GM18526 (cell line): ENCODE results near the gene NTNG1.

ENCODE experiments used
- POLR2A ChIP-seq: IDR thresholded peaks from 3 replicates; pipeline ENCODE4 v1.6.1; 2011; ENCODE audit not compliant: insufficient read length; ENCODE audit errors: extremely low read depth

The NTNG1 gene

GRCh38 chr1:107493111-107493716 is 352.4 kb downstream of the NTNG1 start:
- TF ChIP-seq POLR2A, result no peak

GRCh38 chr1:107494061-107494460 is 353.2 kb downstream of the NTNG1 start:
- TF ChIP-seq POLR2A, result no peak

GRCh38 chr1:107496002-107496401 is 355.2 kb downstream of the NTNG1 start:
- TF ChIP-seq POLR2A, result no peak

- TF ChIP-seq POLR2A, result no peak
These were observed 358.4 kb downstream of the NTNG1 start for GRCh38 chr1:107499139-107499744.

- TF ChIP-seq POLR2A, result no peak
These were observed 360.3 kb downstream of the NTNG1 start for GRCh38 chr1:107501081-107501605.

GRCh38 chr1:107510347-107510746 is 369.5 kb downstream of the NTNG1 start:
- no peak for TF ChIP-seq POLR2A

GRCh38 chr1:107512836-107513235 is 372.0 kb downstream of the NTNG1 start:
- no peak for TF ChIP-seq POLR2A

- no peak for TF ChIP-seq POLR2A
These were observed 374.0 kb downstream of the NTNG1 start for GRCh38 chr1:107514841-107515240.

GRCh38 chr1:107515702-107516101 is 374.9 kb downstream of the NTNG1 start:
- no peak for TF ChIP-seq POLR2A

- TF ChIP-seq POLR2A, result no peak
These were observed 382.2 kb downstream of the NTNG1 start for GRCh38 chr1:107523061-107523460.

GRCh38 chr1:107523736-107524135 is 382.9 kb downstream of the NTNG1 start:
- TF ChIP-seq POLR2A, result no peak

GRCh38 chr1:107524301-107524700 is 383.5 kb downstream of the NTNG1 start:
- no peak for TF ChIP-seq POLR2A

- no peak for TF ChIP-seq POLR2A
These were observed 384.3 kb downstream of the NTNG1 start for GRCh38 chr1:107525145-107525544.

- no peak for TF ChIP-seq POLR2A
These were observed 385.1 kb downstream of the NTNG1 start for GRCh38 chr1:107525961-107526360.

- TF ChIP-seq POLR2A, result no peak
These were observed 385.8 kb downstream of the NTNG1 start for GRCh38 chr1:107526524-107527198.

GRCh38 chr1:107529511-107530149 is 388.8 kb downstream of the NTNG1 start:
- TF ChIP-seq POLR2A, result no peak
